ENCODE measurements around the gene LCN9.

DNA sequence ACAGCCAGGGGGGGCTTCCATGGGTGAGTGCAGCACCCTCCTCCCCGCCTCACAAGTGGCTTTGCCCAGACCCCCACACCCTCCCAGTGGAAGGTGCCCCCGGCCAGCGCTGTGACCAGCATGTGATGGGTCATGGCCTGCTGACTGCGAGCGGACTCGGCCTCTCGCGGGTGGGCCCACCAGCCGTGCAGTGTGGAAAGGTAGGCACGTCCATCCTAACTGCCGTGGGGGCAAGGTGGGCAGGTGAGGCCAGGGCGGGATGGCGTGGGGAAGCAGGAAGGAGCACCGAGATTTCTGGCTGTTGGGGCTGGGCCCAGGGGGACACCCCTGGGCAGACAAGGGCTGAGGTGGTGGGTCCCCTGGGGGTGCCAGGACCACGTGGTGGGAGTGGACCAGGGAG, 24.1 kb downstream of the LCN9 start:
- TF ChIP-seq GATA2 (IDR thresholded peaks at IDR 0.05; ENCODE audit: low read depth, low read length) (no peak), GATA3 (IDR thresholded peaks at IDR 0.05; ENCODE audit: low read depth, low read length) (no peak)
